ENCODE measurements around the gene AXIN1.
A peak's percentile ranks its signal among the peaks of the same experiment; 100 is the strongest.

AXIN1 gene

DNA sequence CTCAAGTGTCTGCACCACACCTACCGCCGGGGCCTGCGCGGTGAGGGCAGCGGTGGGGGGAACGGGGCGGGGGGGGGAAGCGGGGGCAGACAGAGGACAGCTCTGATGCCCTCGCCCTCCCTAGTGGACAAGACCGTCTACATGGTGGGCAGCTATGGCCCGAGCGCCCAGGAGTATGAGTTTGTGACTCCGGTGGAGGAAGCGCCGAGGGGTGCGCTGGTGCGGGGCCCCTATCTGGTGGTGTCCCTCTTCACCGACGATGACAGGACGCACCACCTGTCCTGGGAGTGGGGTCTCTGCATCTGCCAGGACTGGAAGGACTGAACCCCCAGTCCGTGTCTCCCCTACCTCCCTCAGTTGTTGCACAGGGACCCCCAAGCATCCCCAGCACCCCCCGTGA, 70.0 kb downstream of the AXIN1 start:
- Histone ChIP-seq H3K36me3 (ENCODE audit: control insufficient read depth in 1 of 2, insufficient read depth in 2 of 2, low read length in 2 of 2) (peaks cover 0 to 2% of the 10 kb centered on the region in 2 donors), H3K9me3 (ENCODE audit: control insufficient read depth in 1 of 2, low read length in 2 of 2) (no peaks in the 10 kb centered on the region), H3K4me1 (ENCODE audit: control insufficient read depth in 1 of 2, insufficient read depth in 2 of 2, low read length in 2 of 2) (peaks cover 0 to 3% of the 10 kb centered on the region in 2 donors), H3K27ac (ENCODE audit: low read depth, low read length) (no peak overlapping the region), H3K4me3 (ENCODE audit: low read depth in 1 of 2, low read length in 2 of 2) (no peak overlapping the region), H3K27me3 (ENCODE audit: control insufficient read depth in 1 of 2, insufficient read depth in 2 of 2, low read length in 2 of 2) (peaks cover 5 to 9% of the 10 kb centered on the region in 2 donors), H3K9ac (ENCODE audit: low read depth in 1 of 2, low read length in 2 of 2) (no peak overlapping the region)

DNA sequence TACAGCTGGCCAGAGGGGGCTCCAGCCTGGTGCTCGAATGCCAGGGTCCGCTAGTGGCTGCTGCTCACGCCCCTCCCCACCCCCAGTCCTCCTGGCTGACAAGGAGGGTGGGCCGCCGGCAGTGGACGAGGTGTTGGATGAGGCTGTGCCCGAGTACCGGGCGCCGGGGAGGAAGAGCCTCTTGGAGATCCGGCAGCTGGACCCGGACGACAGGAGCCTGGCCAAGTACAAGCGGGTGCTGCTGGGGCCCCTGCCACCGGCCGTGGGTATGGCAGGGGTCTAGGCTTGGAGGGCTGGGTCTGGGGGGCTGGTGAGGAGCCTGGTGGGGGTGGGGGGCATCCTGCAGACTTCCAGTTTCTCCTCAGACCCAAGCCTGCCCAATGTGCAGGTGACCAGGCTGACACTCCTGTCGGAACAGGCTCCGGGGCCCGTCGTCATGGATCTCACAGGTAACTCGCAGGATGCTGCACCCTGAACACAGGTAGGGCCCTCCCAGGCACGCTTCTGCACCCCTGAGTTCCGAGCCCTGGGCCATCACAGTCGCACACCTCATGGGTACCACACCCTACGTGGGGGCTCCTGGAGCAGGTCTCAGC, 70.8 kb downstream of the AXIN1 start:
- peaks cover 5 to 9% of the 10 kb centered on the region in 2 donors for H3K27me3 ChIP-seq (ENCODE audit: control insufficient read depth in 1 of 2, insufficient read depth in 2 of 2, low read length in 2 of 2)
- H3K9ac ChIP-seq (ENCODE audit: low read depth in 1 of 2, low read length in 2 of 2): no peak overlapping the region
- no peak overlapping the region for H3K27ac ChIP-seq (ENCODE audit: low read depth, low read length)
- H3K9me3 ChIP-seq (ENCODE audit: control insufficient read depth in 1 of 2, low read length in 2 of 2): no peaks in the 10 kb centered on the region
- H3K4me1 ChIP-seq (ENCODE audit: control insufficient read depth in 1 of 2, insufficient read depth in 2 of 2, low read length in 2 of 2): peaks cover 0 to 3% of the 10 kb centered on the region in 2 donors
- H3K36me3 ChIP-seq (ENCODE audit: control insufficient read depth in 1 of 2, insufficient read depth in 2 of 2, low read length in 2 of 2): peaks cover 0 to 2% of the 10 kb centered on the region in 2 donors
- no peak overlapping the region for H3K4me3 ChIP-seq (ENCODE audit: low read depth in 1 of 2, low read length in 2 of 2)

DNA sequence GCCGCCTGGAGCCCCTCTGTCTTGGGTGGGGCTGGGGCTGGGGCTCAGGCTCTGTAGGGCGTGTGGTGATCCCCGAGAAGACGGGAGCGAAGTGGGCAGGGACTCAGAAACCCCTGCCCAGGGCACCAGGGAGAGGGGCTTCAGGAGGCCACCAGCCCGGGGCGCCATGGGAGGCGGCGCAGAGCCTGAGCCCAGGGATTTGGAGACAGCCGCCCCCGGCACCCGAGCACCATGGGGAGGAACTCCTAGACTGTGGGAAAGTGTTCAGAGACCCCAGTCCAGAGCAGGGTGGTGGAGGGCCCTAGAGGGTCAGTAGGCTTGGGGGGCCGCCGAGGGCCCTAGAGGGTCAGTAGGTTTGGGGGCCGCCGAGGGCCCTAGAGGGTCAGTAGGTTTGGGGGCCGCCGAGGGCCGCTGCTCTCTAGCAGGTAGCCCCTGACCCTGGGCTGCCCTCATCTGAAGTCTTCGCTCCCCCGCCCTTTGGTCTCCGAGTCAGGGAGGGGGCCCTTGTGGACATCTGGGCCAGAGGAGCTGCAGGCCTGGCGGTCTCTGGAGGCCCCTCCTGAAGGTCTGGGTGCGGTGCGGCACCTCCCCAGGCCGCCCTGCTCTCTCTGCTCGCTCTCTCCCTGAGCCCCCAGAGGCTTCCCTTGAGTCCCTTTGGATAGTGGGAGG, 71.4 kb downstream of the AXIN1 start:
- no peak overlapping the region for H3K9ac ChIP-seq (ENCODE audit: low read depth in 1 of 2, low read length in 2 of 2)
- peaks cover 0 to 7% of the 10 kb centered on the region in 2 donors for H3K4me1 ChIP-seq (ENCODE audit: control insufficient read depth in 1 of 2, insufficient read depth in 2 of 2, low read length in 2 of 2)
- H3K27ac ChIP-seq (ENCODE audit: low read depth, low read length): no peak overlapping the region
- peaks cover 5 to 9% of the 10 kb centered on the region in 2 donors for H3K27me3 ChIP-seq (ENCODE audit: control insufficient read depth in 1 of 2, insufficient read depth in 2 of 2, low read length in 2 of 2)
- H3K9me3 ChIP-seq (ENCODE audit: control insufficient read depth in 1 of 2, low read length in 2 of 2): no peaks in the 10 kb centered on the region
- no peaks in the 10 kb centered on the region for H3K36me3 ChIP-seq (ENCODE audit: control insufficient read depth in 1 of 2, insufficient read depth in 2 of 2, low read length in 2 of 2)
- peak overlapping the region in 1 of 2 donors; percentile 8 for H3K4me3 ChIP-seq (ENCODE audit: low read depth in 1 of 2, low read length in 2 of 2)

DNA sequence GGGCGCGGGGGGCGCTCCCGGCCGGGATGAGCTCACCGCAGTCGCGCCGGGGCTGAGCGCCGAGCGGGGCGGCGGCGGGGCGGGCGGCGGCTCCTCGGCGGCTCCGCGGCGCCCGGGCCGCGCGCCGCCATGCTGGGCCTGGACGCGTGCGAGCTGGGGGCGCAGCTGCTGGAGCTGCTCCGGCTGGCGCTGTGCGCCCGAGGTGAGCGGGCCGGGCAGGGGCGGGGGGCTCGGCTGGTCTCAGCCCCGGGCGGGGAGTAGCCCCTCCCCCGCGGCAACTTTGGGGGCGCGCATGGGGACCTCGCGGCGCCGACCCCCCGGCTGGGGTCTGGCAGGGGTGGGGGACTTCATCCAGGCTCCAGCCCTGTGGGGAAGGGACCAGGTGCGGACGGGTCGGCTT, 72.0 kb downstream of the AXIN1 start, which contains the start of gene ARHGDIG:
TSS of gene ARHGDIG (plus strand) at position 40 of the 400 bp plus-strand sequence. CDS start at position 130, 90 bp downstream.
- Histone ChIP-seq H3K4me3 (ENCODE audit: low read depth in 1 of 2, low read length in 2 of 2) (peak within 1 kb of the TSS in 1 of 2 donors; percentile 8), H3K27ac (ENCODE audit: low read depth, low read length) (no peak within 1 kb of the TSS), H3K4me1 (ENCODE audit: control insufficient read depth in 1 of 2, insufficient read depth in 2 of 2, low read length in 2 of 2) (peaks cover 0 to 7% of the 10 kb centered on the region in 2 donors), H3K27me3 (ENCODE audit: control insufficient read depth in 1 of 2, insufficient read depth in 2 of 2, low read length in 2 of 2) (peaks cover 5 to 9% of the 10 kb centered on the region in 2 donors), H3K9me3 (ENCODE audit: control insufficient read depth in 1 of 2, low read length in 2 of 2) (no peaks in the 10 kb centered on the region), H3K9ac (ENCODE audit: low read depth in 1 of 2, low read length in 2 of 2) (no peak within 1 kb of the TSS), H3K36me3 (ENCODE audit: control insufficient read depth in 1 of 2, insufficient read depth in 2 of 2, low read length in 2 of 2) (no peaks in the 10 kb centered on the region)

DNA sequence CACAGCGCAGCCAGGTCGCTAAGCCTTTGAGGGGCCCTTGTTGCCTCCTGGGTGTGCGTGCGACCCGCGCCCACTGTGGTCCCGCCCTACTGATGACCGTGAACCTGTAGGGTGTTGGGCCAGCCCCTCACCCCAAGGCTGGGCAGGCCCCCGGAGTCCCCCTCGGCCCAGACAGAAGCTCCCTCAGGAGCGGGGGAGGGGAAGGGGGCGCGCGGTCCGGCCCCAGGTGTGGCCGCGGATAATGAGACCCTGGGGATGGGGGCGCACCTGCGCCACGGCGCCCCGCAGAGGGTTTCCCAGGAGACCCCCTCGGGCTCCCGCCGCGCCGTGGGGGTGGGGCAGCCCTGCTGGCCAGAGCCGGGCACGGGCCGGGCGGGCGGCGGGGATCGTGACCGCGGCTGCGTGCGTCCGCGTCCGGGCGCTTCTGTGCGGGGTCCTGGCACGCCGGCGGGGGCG, 72.5 kb downstream of the AXIN1 start:
- no peak overlapping the region for H3K4me3 ChIP-seq (ENCODE audit: low read depth in 1 of 2, low read length in 2 of 2)
- H3K27ac ChIP-seq (ENCODE audit: low read depth, low read length): no peak overlapping the region
- H3K9ac ChIP-seq (ENCODE audit: low read depth in 1 of 2, low read length in 2 of 2): no peak overlapping the region
- H3K9me3 ChIP-seq (ENCODE audit: control insufficient read depth in 1 of 2, low read length in 2 of 2): no peaks in the 10 kb centered on the region
- peaks cover 5 to 9% of the 10 kb centered on the region in 2 donors for H3K27me3 ChIP-seq (ENCODE audit: control insufficient read depth in 1 of 2, insufficient read depth in 2 of 2, low read length in 2 of 2)
- no peaks in the 10 kb centered on the region for H3K36me3 ChIP-seq (ENCODE audit: control insufficient read depth in 1 of 2, insufficient read depth in 2 of 2, low read length in 2 of 2)
- H3K4me1 ChIP-seq (ENCODE audit: control insufficient read depth in 1 of 2, insufficient read depth in 2 of 2, low read length in 2 of 2): peaks cover 0 to 10% of the 10 kb centered on the region in 2 donors

- no peak overlapping the region for H3K4me3 ChIP-seq (ENCODE audit: low read depth in 1 of 2, low read length in 2 of 2)
- no peak overlapping the region for H3K9ac ChIP-seq (ENCODE audit: low read depth in 1 of 2, low read length in 2 of 2)
- peaks cover under 1 to 15% of the 10 kb centered on the region in 2 donors for H3K4me1 ChIP-seq (ENCODE audit: control insufficient read depth in 1 of 2, insufficient read depth in 2 of 2, low read length in 2 of 2)
- no peaks in the 10 kb centered on the region for H3K9me3 ChIP-seq (ENCODE audit: control insufficient read depth in 1 of 2, low read length in 2 of 2)
- no peaks in the 10 kb centered on the region for H3K36me3 ChIP-seq (ENCODE audit: control insufficient read depth in 1 of 2, insufficient read depth in 2 of 2, low read length in 2 of 2)
- H3K27ac ChIP-seq (ENCODE audit: low read depth, low read length): no peak overlapping the region
- peaks cover 5 to 9% of the 10 kb centered on the region in 2 donors for H3K27me3 ChIP-seq (ENCODE audit: control insufficient read depth in 1 of 2, insufficient read depth in 2 of 2, low read length in 2 of 2)
Observed at GRCh38 chr16:279531-279930, 73.0 kb downstream of the AXIN1 start.

DNA sequence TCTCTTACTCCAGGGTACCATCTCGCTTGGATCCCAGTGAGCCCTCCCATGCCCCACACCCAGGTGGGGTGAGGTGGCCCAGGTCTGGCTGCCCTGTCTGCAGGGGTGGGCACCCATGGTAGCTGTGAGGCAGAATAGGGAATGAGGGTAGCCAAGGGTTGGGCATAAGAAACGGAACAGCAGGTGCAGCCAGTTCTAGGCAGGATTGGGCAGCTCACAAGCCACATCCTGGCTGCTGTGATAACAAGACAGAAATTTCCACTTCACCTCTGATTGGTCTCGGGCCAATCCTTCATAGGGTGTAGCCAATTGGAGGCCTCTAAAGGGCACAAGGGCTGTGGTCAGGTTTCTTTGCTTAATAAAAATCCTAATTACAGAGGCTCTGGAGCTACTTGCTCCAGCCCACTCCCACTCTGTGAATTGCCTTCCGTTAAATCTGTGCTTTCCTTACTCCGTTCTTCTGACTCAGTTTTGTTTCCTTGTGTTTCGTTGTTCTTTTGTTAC, 73.6 kb downstream of the AXIN1 start:
- no peak overlapping the region for H3K9ac ChIP-seq (ENCODE audit: low read depth in 1 of 2, low read length in 2 of 2)
- H3K9me3 ChIP-seq (ENCODE audit: control insufficient read depth in 1 of 2, low read length in 2 of 2): no peaks in the 10 kb centered on the region
- H3K4me3 ChIP-seq (ENCODE audit: low read depth in 1 of 2, low read length in 2 of 2): no peak overlapping the region
- H3K27ac ChIP-seq (ENCODE audit: low read depth, low read length): no peak overlapping the region
- peaks cover 7 to 21% of the 10 kb centered on the region in 2 donors for H3K4me1 ChIP-seq (ENCODE audit: control insufficient read depth in 1 of 2, insufficient read depth in 2 of 2, low read length in 2 of 2)
- H3K27me3 ChIP-seq (ENCODE audit: control insufficient read depth in 1 of 2, insufficient read depth in 2 of 2, low read length in 2 of 2): peaks cover 5 to 9% of the 10 kb centered on the region in 2 donors
- no peaks in the 10 kb centered on the region for H3K36me3 ChIP-seq (ENCODE audit: control insufficient read depth in 1 of 2, insufficient read depth in 2 of 2, low read length in 2 of 2)

- H3K4me3 ChIP-seq (ENCODE audit: low read depth in 1 of 2, low read length in 2 of 2): no peak overlapping the region
- peaks cover 0 to 8% of the 10 kb centered on the region in 2 donors for H3K27me3 ChIP-seq (ENCODE audit: control insufficient read depth in 1 of 2, insufficient read depth in 2 of 2, low read length in 2 of 2)
- H3K9me3 ChIP-seq (ENCODE audit: control insufficient read depth in 1 of 2, low read length in 2 of 2): no peaks in the 10 kb centered on the region
- H3K9ac ChIP-seq (ENCODE audit: low read depth in 1 of 2, low read length in 2 of 2): peak overlapping the region in 1 of 2 donors; percentile 18
- H3K36me3 ChIP-seq (ENCODE audit: control insufficient read depth in 1 of 2, insufficient read depth in 2 of 2, low read length in 2 of 2): no peaks in the 10 kb centered on the region
- H3K27ac ChIP-seq (ENCODE audit: low read depth, low read length): no peak overlapping the region
- peaks cover 10 to 25% of the 10 kb centered on the region in 2 donors for H3K4me1 ChIP-seq (ENCODE audit: control insufficient read depth in 1 of 2, insufficient read depth in 2 of 2, low read length in 2 of 2)
Observed at GRCh38 chr16:276426-277077, 76.0 kb downstream of the AXIN1 start.

DNA sequence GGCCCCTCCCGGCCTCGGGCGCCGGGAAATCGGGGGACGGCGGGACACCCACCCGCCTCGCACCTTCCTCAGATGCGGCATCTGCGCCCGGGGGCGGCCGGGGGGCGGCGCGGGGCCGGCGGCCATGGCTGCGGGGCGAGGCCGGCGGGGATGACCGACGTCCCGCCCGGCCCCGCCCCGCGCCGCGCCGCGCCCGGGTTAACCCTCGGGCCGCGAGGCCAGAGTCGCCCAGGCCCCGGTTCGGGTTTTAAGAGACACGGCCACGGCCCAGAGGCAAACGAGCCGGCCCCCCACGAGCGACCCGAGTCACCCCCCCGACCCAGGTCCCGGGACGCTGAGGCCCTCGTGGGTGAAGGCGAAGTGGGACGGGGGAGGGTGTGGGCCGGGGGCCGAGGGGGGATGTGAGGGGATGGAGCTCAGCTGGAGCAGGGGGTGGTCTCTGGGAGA, 76.7 kb downstream of the AXIN1 start, which contains the start of gene RGS11:
TSS of gene RGS11 (minus strand) at position 159 of the 447 bp plus-strand sequence. CDS start at position 126, 33 bp downstream.
- Histone ChIP-seq H3K4me1 (ENCODE audit: control insufficient read depth in 1 of 2, insufficient read depth in 2 of 2, low read length in 2 of 2) (peaks cover 10 to 25% of the 10 kb centered on the region in 2 donors), H3K27me3 (ENCODE audit: control insufficient read depth in 1 of 2, insufficient read depth in 2 of 2, low read length in 2 of 2) (peaks cover 0 to 3% of the 10 kb centered on the region in 2 donors), H3K36me3 (ENCODE audit: control insufficient read depth in 1 of 2, insufficient read depth in 2 of 2, low read length in 2 of 2) (no peaks in the 10 kb centered on the region), H3K4me3 (ENCODE audit: low read depth in 1 of 2, low read length in 2 of 2) (peak within 1 kb of the TSS; percentile 20 to 59), H3K9me3 (ENCODE audit: control insufficient read depth in 1 of 2, low read length in 2 of 2) (no peaks in the 10 kb centered on the region), H3K27ac (ENCODE audit: low read depth, low read length) (no peak within 1 kb of the TSS), H3K9ac (ENCODE audit: low read depth in 1 of 2, low read length in 2 of 2) (peak within 1 kb of the TSS in 1 of 2 donors; percentile 18)
